ENCODE measurements around the gene DCPS. TPM values are rescaled to one million over a fixed set of nuclear protein-coding genes. Genes with fewer than 3 reads are reported as not detected.

DCPS gene
- total RNA-seq, 1 experiment from 2014 or later, result 25.6 TPM

DNA sequence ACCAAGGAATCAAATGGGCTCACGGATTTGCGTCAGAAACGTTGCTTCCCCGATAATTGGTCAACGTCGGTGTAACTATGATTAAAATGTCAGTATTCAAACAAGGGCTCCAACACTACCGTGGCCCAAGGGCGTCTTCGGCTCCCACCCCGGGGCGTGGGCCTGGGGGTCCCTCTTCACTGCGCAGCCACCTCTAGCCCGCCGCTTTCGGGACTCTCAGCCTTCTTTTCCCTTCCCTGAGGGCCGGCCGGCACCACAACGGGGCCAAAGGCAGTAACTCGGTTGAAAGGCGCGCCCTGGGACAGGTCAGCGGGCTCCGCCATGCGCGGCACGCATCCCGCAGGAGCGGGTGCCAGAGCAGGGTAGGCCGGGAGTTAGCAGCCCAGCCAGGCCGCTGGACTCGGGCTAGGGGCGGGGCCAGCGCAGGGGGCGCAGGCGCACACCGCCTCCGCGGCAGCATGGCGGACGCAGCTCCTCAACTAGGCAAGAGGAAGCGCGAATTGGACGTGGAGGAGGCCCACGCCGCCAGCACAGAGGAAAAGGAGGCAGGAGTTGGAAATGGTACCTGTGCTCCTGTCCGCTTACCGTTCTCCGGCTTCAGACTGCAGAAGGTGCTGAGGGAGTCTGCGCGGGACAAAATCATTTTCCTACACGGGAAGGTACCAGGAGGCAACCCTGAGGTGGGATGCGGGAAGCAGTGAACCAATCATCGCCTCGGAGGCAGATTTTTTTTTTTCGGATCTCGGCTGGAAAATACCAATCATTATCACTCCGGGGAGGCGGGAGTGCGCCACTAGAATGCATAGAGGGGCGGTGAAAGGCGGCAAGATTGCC, at the start of gene DCPS (continued):
- TF ChIP-seq, protein P1, sequence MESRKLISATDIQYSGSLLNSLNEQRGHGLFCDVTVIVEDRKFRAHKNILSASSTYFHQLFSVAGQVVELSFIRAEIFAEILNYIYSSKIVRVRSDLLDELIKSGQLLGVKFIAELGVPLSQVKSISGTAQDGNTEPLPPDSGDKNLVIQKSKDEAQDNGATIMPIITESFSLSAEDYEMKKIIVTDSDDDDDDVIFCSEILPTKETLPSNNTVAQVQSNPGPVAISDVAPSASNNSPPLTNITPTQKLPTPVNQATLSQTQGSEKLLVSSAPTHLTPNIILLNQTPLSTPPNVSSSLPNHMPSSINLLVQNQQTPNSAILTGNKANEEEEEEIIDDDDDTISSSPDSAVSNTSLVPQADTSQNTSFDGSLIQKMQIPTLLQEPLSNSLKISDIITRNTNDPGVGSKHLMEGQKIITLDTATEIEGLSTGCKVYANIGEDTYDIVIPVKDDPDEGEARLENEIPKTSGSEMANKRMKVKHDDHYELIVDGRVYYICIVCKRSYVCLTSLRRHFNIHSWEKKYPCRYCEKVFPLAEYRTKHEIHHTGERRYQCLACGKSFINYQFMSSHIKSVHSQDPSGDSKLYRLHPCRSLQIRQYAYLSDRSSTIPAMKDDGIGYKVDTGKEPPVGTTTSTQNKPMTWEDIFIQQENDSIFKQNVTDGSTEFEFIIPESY (IDR thresholded peaks at IDR 0.05; ENCODE audit: extremely low read depth, insufficient replicate concordance, low read length), result peak; percentile 12
- TF ChIP-seq SRF (IDR thresholded peaks at IDR 0.05; ENCODE audit: low read depth), result no peak; the same call in 1 of the 2 replicates
- peak; percentile 56; the same call in 1 of the 2 replicates for TF ChIP-seq CBX3 (IDR thresholded peaks at IDR 0.05; ENCODE audit: low read depth)
- TF ChIP-seq POLR2A (IDR thresholded peaks at IDR 0.05; ENCODE audit: borderline replicate concordance, extremely low read depth, insufficient read depth, insufficient read length), result peak; percentile 97
- TF ChIP-seq POLR2AphosphoS5 (IDR thresholded peaks at IDR 0.05; ENCODE audit: low read depth, low read length), result peak; percentile 97
- no peak for TF ChIP-seq JUND (IDR thresholded peaks at IDR 0.05)
- peak; percentile 55 for TF ChIP-seq TCF7L2 (IDR thresholded peaks at IDR 0.05; ENCODE audit: borderline replicate concordance, extremely low read depth, insufficient read depth, insufficient read length)
- peak; percentile 34; the same call in 1 of the 2 replicates for TF ChIP-seq FOSL1 (IDR thresholded peaks at IDR 0.05; ENCODE audit: low read depth)

DNA sequence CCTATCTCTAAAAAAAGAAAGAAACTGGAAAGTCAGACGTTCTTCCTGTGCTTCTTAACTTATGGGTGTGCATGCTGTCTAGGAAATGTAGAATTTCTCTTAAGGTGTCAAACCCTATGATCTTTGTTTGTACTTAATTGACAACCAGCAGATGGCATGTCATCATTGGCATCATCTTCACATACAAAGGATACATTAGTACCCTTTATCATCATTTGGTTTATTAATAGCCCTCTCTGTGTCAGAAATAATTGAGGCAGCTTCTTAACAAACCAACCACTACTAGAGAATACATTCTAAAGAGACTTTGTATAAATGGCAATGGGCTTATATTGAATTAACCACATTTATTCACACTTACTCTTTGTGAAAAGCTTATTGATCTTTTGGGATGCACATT, 49.0 kb upstream of the DCPS start:
- DNase-seq (ENCODE audit: low read depth, low spot score) (no peak), ATAC-seq (no peak)
- Histone ChIP-seq H2AFZ (ENCODE audit: low read depth, low read length, poor library complexity, severe bottlenecking) (no peak overlapping the region), H3K27me3 (ENCODE audit: insufficient read depth, low read length) (no peaks in the 10 kb centered on the region), H3K4me2 (ENCODE audit: low read length) (no peak overlapping the region), H3K79me2 (ENCODE audit: insufficient read depth, low read length) (no peaks in the 10 kb centered on the region), H3K36me3 (ENCODE audit: control insufficient read depth in 1 of 2, insufficient read depth in 2 of 2, low read length in 2 of 2) (peaks cover 4 to 5% of the 10 kb centered on the region in 2 experiments; a peak in 2 of 4 replicates), H3K27ac (ENCODE audit: low read depth, low read length) (no peak overlapping the region), H4K20me1 (ENCODE audit: insufficient read depth) (no peaks in the 10 kb centered on the region), H3K4me1 (ENCODE audit: control insufficient read depth in 1 of 2, insufficient read depth in 2 of 2, low read length in 2 of 2) (no peaks in the 10 kb centered on the region), H3K4me3 (replicated peaks in 1 of 2; ENCODE audit: low read depth in 1 of 2, low read length in 2 of 2) (no peak overlapping the region), H3K9me2 (ENCODE audit: insufficient read depth) (no peaks in the 10 kb centered on the region), H3K9me3 (ENCODE audit: control insufficient read depth in 1 of 2, insufficient read depth in 1 of 2, low read depth in 1 of 2, low read length in 2 of 2) (no peaks in the 10 kb centered on the region), H3K9ac (ENCODE audit: low read length) (no peak overlapping the region)
- intact Hi-C loops (cut with micrococcal nuclease), result no loop called here
- CTCF ChIA-PET, result no interaction called here
- RAD21 ChIA-PET (ENCODE audit: low non-redundant PET in 1 of 2, low total read pairs in 2 of 2, uncharacterized antibody in 2 of 2, unreplicated experiment in 2 of 2), result no interaction called here
- POLR2A ChIA-PET, result no interaction called here
- no TSS peak for BruUV-seq (replicated peaks)
- no peak for TF ChIP-seq ZFX (IDR thresholded peaks at IDR 0.05)
- TF ChIP-seq ELF1 (IDR thresholded peaks at IDR 0.05; ENCODE audit: borderline replicate concordance, low read depth), result no peak
- TF ChIP-seq CEBPB (IDR thresholded peaks at IDR 0.05; ENCODE audit: low read depth), result no peak
- TF ChIP-seq JUND (IDR thresholded peaks at IDR 0.05), result no peak
- TF ChIP-seq, protein P2, sequence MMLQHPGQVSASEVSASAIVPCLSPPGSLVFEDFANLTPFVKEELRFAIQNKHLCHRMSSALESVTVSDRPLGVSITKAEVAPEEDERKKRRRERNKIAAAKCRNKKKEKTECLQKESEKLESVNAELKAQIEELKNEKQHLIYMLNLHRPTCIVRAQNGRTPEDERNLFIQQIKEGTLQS (IDR thresholded peaks at IDR 0.05), result no peak
- TF ChIP-seq, protein P3, sequence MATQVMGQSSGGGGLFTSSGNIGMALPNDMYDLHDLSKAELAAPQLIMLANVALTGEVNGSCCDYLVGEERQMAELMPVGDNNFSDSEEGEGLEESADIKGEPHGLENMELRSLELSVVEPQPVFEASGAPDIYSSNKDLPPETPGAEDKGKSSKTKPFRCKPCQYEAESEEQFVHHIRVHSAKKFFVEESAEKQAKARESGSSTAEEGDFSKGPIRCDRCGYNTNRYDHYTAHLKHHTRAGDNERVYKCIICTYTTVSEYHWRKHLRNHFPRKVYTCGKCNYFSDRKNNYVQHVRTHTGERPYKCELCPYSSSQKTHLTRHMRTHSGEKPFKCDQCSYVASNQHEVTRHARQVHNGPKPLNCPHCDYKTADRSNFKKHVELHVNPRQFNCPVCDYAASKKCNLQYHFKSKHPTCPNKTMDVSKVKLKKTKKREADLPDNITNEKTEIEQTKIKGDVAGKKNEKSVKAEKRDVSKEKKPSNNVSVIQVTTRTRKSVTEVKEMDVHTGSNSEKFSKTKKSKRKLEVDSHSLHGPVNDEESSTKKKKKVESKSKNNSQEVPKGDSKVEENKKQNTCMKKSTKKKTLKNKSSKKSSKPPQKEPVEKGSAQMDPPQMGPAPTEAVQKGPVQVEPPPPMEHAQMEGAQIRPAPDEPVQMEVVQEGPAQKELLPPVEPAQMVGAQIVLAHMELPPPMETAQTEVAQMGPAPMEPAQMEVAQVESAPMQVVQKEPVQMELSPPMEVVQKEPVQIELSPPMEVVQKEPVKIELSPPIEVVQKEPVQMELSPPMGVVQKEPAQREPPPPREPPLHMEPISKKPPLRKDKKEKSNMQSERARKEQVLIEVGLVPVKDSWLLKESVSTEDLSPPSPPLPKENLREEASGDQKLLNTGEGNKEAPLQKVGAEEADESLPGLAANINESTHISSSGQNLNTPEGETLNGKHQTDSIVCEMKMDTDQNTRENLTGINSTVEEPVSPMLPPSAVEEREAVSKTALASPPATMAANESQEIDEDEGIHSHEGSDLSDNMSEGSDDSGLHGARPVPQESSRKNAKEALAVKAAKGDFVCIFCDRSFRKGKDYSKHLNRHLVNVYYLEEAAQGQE (IDR thresholded peaks at IDR 0.05; ENCODE audit: low read depth), result no peak
- no peak for TF ChIP-seq POLR2AphosphoS5 (IDR thresholded peaks at IDR 0.05; ENCODE audit: low read depth, low read length)
- no peak for TF ChIP-seq EGR1 (IDR thresholded peaks at IDR 0.05; ENCODE audit: low read depth)
- TF ChIP-seq POLR2A (IDR thresholded peaks at IDR 0.05; ENCODE audit: borderline replicate concordance, extremely low read depth, insufficient read depth, insufficient read length), result no peak
- TF ChIP-seq EZH2phosphoT487 (IDR thresholded peaks at IDR 0.05; ENCODE audit: borderline replicate concordance), result no peak
- TF ChIP-seq, protein P4, sequence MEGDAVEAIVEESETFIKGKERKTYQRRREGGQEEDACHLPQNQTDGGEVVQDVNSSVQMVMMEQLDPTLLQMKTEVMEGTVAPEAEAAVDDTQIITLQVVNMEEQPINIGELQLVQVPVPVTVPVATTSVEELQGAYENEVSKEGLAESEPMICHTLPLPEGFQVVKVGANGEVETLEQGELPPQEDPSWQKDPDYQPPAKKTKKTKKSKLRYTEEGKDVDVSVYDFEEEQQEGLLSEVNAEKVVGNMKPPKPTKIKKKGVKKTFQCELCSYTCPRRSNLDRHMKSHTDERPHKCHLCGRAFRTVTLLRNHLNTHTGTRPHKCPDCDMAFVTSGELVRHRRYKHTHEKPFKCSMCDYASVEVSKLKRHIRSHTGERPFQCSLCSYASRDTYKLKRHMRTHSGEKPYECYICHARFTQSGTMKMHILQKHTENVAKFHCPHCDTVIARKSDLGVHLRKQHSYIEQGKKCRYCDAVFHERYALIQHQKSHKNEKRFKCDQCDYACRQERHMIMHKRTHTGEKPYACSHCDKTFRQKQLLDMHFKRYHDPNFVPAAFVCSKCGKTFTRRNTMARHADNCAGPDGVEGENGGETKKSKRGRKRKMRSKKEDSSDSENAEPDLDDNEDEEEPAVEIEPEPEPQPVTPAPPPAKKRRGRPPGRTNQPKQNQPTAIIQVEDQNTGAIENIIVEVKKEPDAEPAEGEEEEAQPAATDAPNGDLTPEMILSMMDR (IDR thresholded peaks at IDR 0.05 in 2 of 3, conservative IDR thresholded peaks at IDR 0.05 in 1 of 3; ENCODE audit: borderline replicate concordance in 1 of 3, insufficient read depth in 1 of 3, low read depth in 2 of 3, low read length in 2 of 3), result no peak
- no peak for TF ChIP-seq EZH2 (IDR thresholded peaks at IDR 0.05)
